ENCODE results near the gene TOR1A.
"Not testable (repeated sequence)": the region's sequence is repeated elsewhere in the genome, so short reads cannot be mapped to it uniquely, and the experiment has no call there.

The TOR1A gene

DNA sequence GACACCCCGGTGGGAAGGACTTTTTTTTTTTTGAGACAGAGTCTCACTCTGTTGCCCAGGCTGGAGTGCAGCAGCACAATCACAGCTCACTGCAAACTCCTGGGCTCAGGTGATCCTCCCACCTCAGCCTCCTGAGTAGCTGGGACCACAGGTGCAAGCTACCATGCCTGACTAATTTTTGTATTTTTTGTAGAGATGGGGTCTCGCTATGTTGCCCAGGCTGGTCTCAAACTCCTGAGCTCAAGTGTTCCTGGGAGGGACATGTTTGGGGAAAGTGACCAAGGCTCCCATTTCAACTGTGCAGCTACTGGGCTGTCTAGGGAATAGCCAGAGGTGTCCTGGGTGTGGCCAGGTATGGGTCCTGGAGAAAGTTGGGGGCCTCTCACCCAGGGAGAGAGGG lies 27.9 kb downstream of the TOR1A start:
- not testable (repeated sequence) for H2BK5ac ChIP-seq (ENCODE audit: low read length); H3K14ac ChIP-seq (ENCODE audit: low read length); H2BK12ac ChIP-seq (ENCODE audit: low read length); H2BK15ac ChIP-seq (ENCODE audit: low read length); H3K4me2 ChIP-seq (ENCODE audit: insufficient read depth, low read length, poor library complexity, severe bottlenecking); H4K91ac ChIP-seq (ENCODE audit: low read depth, low read length, poor library complexity); H2AFZ ChIP-seq (ENCODE audit: low read length); H3K4me3 ChIP-seq (ENCODE audit: low read length in 2 of 2); H3K79me1 ChIP-seq (ENCODE audit: low read depth, low read length); H3K36me3 ChIP-seq (replicated peaks in 1 of 2; ENCODE audit: control insufficient read depth in 2 of 2, insufficient read depth in 2 of 2, low read length in 2 of 2); H3K9ac ChIP-seq (ENCODE audit: low read depth, low read length, poor library complexity); H3K4ac ChIP-seq (ENCODE audit: low read length); H2AK5ac ChIP-seq (ENCODE audit: low read depth, low read length); H3K4me1 ChIP-seq (ENCODE audit: control insufficient read depth in 2 of 2, insufficient read depth in 1 of 2, low read depth in 1 of 2, low read length in 2 of 2); H3K23ac ChIP-seq (ENCODE audit: low read depth, low read length, poor library complexity); H4K8ac ChIP-seq (ENCODE audit: low read depth, low read length); H3K27ac ChIP-seq (replicated peaks; ENCODE audit: low read length); H3K9me3 ChIP-seq (replicated peaks in 1 of 2; ENCODE audit: control insufficient read depth in 2 of 2, insufficient read depth in 1 of 2, low read depth in 1 of 2, low read length in 2 of 2); H3K18ac ChIP-seq (ENCODE audit: low read length); H2BK120ac ChIP-seq (ENCODE audit: low read depth, low read length); DNase-seq (ENCODE audit: low spot score)
- H3K27me3 ChIP-seq (ENCODE audit: control insufficient read depth in 3 of 3, insufficient read depth in 3 of 3, low read depth in 1 of 3, low read length in 3 of 3) = peaks cover 0 to 19% (median 4%) of the 10 kb centered on the region in 3 experiments
- no CpG with 5 or more reads among the region's 2 CpGs for WGBS, 2 donors (ENCODE audit: extremely low coverage in 2 of 2, insufficient read length in 2 of 2, insufficient replicate concordance in 1 of 2)

DNA sequence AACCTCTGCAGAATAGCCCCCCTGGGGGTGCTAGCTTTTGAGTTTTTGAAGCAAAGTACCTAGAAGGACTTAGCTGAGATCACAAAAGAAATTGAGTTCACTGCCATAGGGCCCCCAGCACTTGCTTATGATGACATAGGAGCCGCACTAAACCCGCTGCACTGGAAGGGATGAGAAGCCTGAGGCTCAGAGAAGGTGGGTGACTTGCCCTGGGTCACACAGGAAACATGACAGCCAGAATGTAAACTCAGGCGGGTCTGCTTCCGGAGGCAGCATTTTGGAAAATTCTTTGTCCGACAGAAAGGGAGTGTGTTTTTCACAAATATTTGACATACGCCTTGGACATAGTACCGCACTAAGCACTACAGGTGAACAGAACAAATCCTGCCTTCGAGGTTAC lies 29.4 kb downstream of the TOR1A start:
- Histone ChIP-seq H2BK12ac (ENCODE audit: low read length) (no peak overlapping the region), H2BK15ac (ENCODE audit: low read length) (no peak overlapping the region), H3K18ac (ENCODE audit: low read length) (no peak overlapping the region), H3K4me1 (ENCODE audit: control insufficient read depth in 2 of 2, insufficient read depth in 1 of 2, low read depth in 1 of 2, low read length in 2 of 2) (no peaks in the 10 kb centered on the region), H4K8ac (ENCODE audit: low read depth, low read length) (no peak overlapping the region), H2BK5ac (ENCODE audit: low read length) (no peak overlapping the region), H3K27ac (replicated peaks; ENCODE audit: low read length) (no peak overlapping the region), H3K27me3 (ENCODE audit: control insufficient read depth in 3 of 3, insufficient read depth in 3 of 3, low read depth in 1 of 3, low read length in 3 of 3) (peaks cover 0 to 19% (median 4%) of the 10 kb centered on the region in 3 experiments), H4K91ac (ENCODE audit: low read depth, low read length, poor library complexity) (no peak overlapping the region), H2AK5ac (ENCODE audit: low read depth, low read length) (no peak overlapping the region), H3K14ac (ENCODE audit: low read length) (no peak overlapping the region), H3K36me3 (replicated peaks in 1 of 2; ENCODE audit: control insufficient read depth in 2 of 2, insufficient read depth in 2 of 2, low read length in 2 of 2) (no peaks in the 10 kb centered on the region), H3K9me3 (replicated peaks in 1 of 2; ENCODE audit: control insufficient read depth in 2 of 2, insufficient read depth in 1 of 2, low read depth in 1 of 2, low read length in 2 of 2) (no peaks in the 10 kb centered on the region), H3K79me1 (ENCODE audit: low read depth, low read length) (no peaks in the 10 kb centered on the region), H3K4me3 (ENCODE audit: low read length in 2 of 2) (no peak overlapping the region), H3K4me2 (ENCODE audit: insufficient read depth, low read length, poor library complexity, severe bottlenecking) (no peak overlapping the region), H3K9ac (ENCODE audit: low read depth, low read length, poor library complexity) (no peak overlapping the region), H3K4ac (ENCODE audit: low read length) (no peak overlapping the region), H3K23ac (ENCODE audit: low read depth, low read length, poor library complexity) (no peak overlapping the region), H2AFZ (ENCODE audit: low read length) (no peak overlapping the region), H2BK120ac (ENCODE audit: low read depth, low read length) (no peak overlapping the region)
- no peak for DNase-seq (ENCODE audit: low spot score)
- no CpG with 5 or more reads among the region's 8 CpGs for WGBS, 2 donors (ENCODE audit: extremely low coverage in 2 of 2, insufficient read length in 2 of 2, insufficient replicate concordance in 1 of 2)

DNA sequence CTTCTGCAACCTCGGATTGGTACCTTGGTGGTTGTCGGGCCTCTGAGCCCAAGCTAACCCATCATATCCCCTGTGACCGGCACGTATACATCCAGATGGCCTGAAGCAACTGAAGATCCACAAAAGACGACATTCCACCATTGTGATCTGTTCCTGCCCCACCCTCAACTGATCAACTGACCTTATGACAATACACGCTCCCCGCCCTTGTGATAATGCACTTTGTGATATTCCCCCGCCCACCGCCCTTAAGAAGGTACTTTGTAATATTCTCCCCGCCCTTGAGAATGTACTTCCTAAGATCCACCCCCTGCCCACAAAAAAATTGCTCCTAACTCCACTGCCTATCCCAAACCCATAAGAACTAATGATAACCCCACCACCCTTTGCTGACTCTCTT lies 37.5 kb downstream of the TOR1A start:
- H2BK5ac ChIP-seq (ENCODE audit: low read length) = no peak overlapping the region
- H2BK120ac ChIP-seq (ENCODE audit: low read depth, low read length) = no peak overlapping the region
- H2BK12ac ChIP-seq (ENCODE audit: low read length) = no peak overlapping the region
- no peak overlapping the region for H2AFZ ChIP-seq (ENCODE audit: low read length)
- H3K4ac ChIP-seq (ENCODE audit: low read length) = no peak overlapping the region
- H3K4me3 ChIP-seq (ENCODE audit: low read length in 2 of 2) = no peak overlapping the region
- no peak overlapping the region for H2BK15ac ChIP-seq (ENCODE audit: low read length)
- no peak overlapping the region for H4K8ac ChIP-seq (ENCODE audit: low read depth, low read length)
- no peak overlapping the region for H3K18ac ChIP-seq (ENCODE audit: low read length)
- no peak for DNase-seq (ENCODE audit: low spot score)
- H3K36me3 ChIP-seq (replicated peaks in 1 of 2; ENCODE audit: control insufficient read depth in 2 of 2, insufficient read depth in 2 of 2, low read length in 2 of 2) = no peaks in the 10 kb centered on the region
- H3K27ac ChIP-seq (replicated peaks; ENCODE audit: low read length) = no peak overlapping the region
- peaks cover 0 to 21% (median 1%) of the 10 kb centered on the region in 3 experiments for H3K27me3 ChIP-seq (ENCODE audit: control insufficient read depth in 3 of 3, insufficient read depth in 3 of 3, low read depth in 1 of 3, low read length in 3 of 3)
- no peak overlapping the region for H3K9ac ChIP-seq (ENCODE audit: low read depth, low read length, poor library complexity)
- no peak overlapping the region for H3K4me2 ChIP-seq (ENCODE audit: insufficient read depth, low read length, poor library complexity, severe bottlenecking)
- no peak overlapping the region for H2AK5ac ChIP-seq (ENCODE audit: low read depth, low read length)
- no CpG with 5 or more reads among the region's 10 CpGs for WGBS, 2 donors (ENCODE audit: extremely low coverage in 2 of 2, insufficient read length in 2 of 2, insufficient replicate concordance in 1 of 2)
- H3K23ac ChIP-seq (ENCODE audit: low read depth, low read length, poor library complexity) = no peak overlapping the region
- H3K4me1 ChIP-seq (ENCODE audit: control insufficient read depth in 2 of 2, insufficient read depth in 1 of 2, low read depth in 1 of 2, low read length in 2 of 2) = no peaks in the 10 kb centered on the region
- H4K91ac ChIP-seq (ENCODE audit: low read depth, low read length, poor library complexity) = no peak overlapping the region
- H3K79me1 ChIP-seq (ENCODE audit: low read depth, low read length) = no peaks in the 10 kb centered on the region
- no peaks in the 10 kb centered on the region for H3K9me3 ChIP-seq (replicated peaks in 1 of 2; ENCODE audit: control insufficient read depth in 2 of 2, insufficient read depth in 1 of 2, low read depth in 1 of 2, low read length in 2 of 2)
- H3K14ac ChIP-seq (ENCODE audit: low read length) = no peak overlapping the region

DNA sequence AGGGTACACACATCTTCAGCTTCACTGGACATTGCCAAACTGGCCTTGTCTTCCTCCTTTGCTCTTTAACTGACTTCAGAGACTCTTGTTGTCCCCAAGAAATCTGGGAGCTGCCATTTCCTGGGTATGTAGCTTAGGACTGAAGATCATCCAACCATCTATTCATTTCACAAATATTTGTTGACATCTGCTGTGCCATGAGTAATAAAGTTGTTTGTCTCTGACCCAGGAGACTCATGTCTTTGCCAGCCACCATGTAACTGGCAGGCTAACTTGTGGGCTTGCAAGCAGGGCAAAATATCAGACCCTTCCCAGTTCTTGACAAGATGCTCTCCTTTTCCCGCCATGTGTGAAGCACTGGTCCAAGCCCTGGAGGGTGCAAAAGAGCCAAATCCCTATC lies 38.1 kb downstream of the TOR1A start:
- Histone ChIP-seq H3K9me3 (replicated peaks in 1 of 2; ENCODE audit: control insufficient read depth in 2 of 2, insufficient read depth in 1 of 2, low read depth in 1 of 2, low read length in 2 of 2) (no peaks in the 10 kb centered on the region), H2BK120ac (ENCODE audit: low read depth, low read length) (no peak overlapping the region), H3K4ac (ENCODE audit: low read length) (no peak overlapping the region), H4K8ac (ENCODE audit: low read depth, low read length) (no peak overlapping the region), H2BK5ac (ENCODE audit: low read length) (no peak overlapping the region), H3K36me3 (replicated peaks in 1 of 2; ENCODE audit: control insufficient read depth in 2 of 2, insufficient read depth in 2 of 2, low read length in 2 of 2) (no peaks in the 10 kb centered on the region), H2AFZ (ENCODE audit: low read length) (no peak overlapping the region), H3K18ac (ENCODE audit: low read length) (no peak overlapping the region), H3K27ac (replicated peaks; ENCODE audit: low read length) (no peak overlapping the region), H4K91ac (ENCODE audit: low read depth, low read length, poor library complexity) (no peak overlapping the region), H3K4me1 (ENCODE audit: control insufficient read depth in 2 of 2, insufficient read depth in 1 of 2, low read depth in 1 of 2, low read length in 2 of 2) (no peaks in the 10 kb centered on the region), H2AK5ac (ENCODE audit: low read depth, low read length) (no peak overlapping the region), H2BK15ac (ENCODE audit: low read length) (no peak overlapping the region), H3K14ac (ENCODE audit: low read length) (no peak overlapping the region), H3K23ac (ENCODE audit: low read depth, low read length, poor library complexity) (no peak overlapping the region), H3K4me3 (ENCODE audit: low read length in 2 of 2) (no peak overlapping the region), H3K27me3 (ENCODE audit: control insufficient read depth in 3 of 3, insufficient read depth in 3 of 3, low read depth in 1 of 3, low read length in 3 of 3) (peaks cover 0 to 21% (median 1%) of the 10 kb centered on the region in 3 experiments), H2BK12ac (ENCODE audit: low read length) (no peak overlapping the region), H3K79me1 (ENCODE audit: low read depth, low read length) (no peaks in the 10 kb centered on the region), H3K4me2 (ENCODE audit: insufficient read depth, low read length, poor library complexity, severe bottlenecking) (no peak overlapping the region), H3K9ac (ENCODE audit: low read depth, low read length, poor library complexity) (no peak overlapping the region)
- DNase-seq (ENCODE audit: low spot score) = no peak
- WGBS, 2 donors (ENCODE audit: extremely low coverage in 2 of 2, insufficient read length in 2 of 2, insufficient replicate concordance in 1 of 2) = no CpG with 5 or more reads among the region's 1 CpG

All from neuronal stem cell (in vitro differentiated cells).